Astrocyte (in vitro differentiated cells and primary cell): ENCODE results near the gene P2RY6.

ENCODE experiments used
- CTCF ChIP-seq: IDR thresholded peaks from 2 replicates; pipeline ENCODE4 v1.5.1; 2011; ENCODE audit warnings: low read depth, mild to moderate bottlenecking, inconsistent platforms, low read length, moderate library complexity; ENCODE audit not compliant: insufficient read depth
- EZH2 ChIP-seq: IDR thresholded peaks from 2 replicates; pipeline ENCODE4 v1.6.1; 2012; ENCODE audit warnings: mild to moderate bottlenecking, low read length, inconsistent platforms; ENCODE audit not compliant: insufficient read depth

GRCh38 chr11:73291781-73292524, 19.8 kb downstream of the P2RY6 start:
- TF ChIP-seq CTCF (no peak), EZH2 (no peak)
